ENCODE measurements around the gene DOK5. TPM values are rescaled to one million over a fixed set of nuclear protein-coding genes. Genes with fewer than 3 reads are reported as not detected.

The DOK5 gene
- total RNA-seq, 1 experiment from 2014 or later = not detected

DNA sequence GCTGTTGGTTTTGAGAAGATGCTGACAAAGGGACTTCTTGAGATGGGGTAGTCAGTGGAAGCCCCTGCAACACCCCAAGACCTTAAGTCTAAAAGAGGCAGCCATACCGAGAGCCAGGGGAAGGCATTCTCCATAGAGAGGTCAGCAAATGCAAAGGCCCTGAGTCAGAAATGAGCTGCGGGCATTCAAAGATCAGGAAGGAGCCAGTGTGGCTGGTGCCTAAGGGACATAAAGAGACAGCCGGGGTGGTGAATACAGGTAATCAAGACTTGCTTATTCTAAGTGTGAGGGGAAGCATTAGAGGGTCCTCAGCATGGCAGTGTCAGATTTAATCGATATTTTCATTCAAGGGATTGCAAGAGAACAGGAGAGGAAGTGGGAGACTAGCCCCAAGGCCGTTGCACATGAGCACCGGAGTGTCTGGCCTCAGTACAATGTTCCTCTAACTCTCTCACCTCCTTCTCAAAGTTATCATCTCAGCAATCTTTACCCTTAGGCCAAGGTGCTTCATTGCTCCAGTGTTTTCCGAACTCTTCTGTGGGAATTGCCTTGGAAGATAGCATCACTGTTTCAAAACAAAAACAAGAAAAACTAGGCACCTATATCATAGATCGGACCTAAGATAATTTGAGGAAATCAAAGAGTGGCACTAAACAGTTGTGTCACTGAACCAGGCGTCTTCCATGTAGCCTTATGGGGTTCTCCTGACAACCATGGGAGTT, 173.2 kb downstream of the DOK5 start:
- no peaks in the 10 kb centered on the region for H3K4me1 Mint-ChIP-seq (ENCODE audit: low read depth, unreplicated experiment)
- no peak for DNase-seq
- no peak overlapping the region for H3K4me3 ChIP-seq (ENCODE audit: low read depth, low read length)
- H3K36me3 ChIP-seq (ENCODE audit: control insufficient read depth, insufficient read depth, low read length) = no peaks in the 10 kb centered on the region
- TF ChIP-seq, protein P1, sequence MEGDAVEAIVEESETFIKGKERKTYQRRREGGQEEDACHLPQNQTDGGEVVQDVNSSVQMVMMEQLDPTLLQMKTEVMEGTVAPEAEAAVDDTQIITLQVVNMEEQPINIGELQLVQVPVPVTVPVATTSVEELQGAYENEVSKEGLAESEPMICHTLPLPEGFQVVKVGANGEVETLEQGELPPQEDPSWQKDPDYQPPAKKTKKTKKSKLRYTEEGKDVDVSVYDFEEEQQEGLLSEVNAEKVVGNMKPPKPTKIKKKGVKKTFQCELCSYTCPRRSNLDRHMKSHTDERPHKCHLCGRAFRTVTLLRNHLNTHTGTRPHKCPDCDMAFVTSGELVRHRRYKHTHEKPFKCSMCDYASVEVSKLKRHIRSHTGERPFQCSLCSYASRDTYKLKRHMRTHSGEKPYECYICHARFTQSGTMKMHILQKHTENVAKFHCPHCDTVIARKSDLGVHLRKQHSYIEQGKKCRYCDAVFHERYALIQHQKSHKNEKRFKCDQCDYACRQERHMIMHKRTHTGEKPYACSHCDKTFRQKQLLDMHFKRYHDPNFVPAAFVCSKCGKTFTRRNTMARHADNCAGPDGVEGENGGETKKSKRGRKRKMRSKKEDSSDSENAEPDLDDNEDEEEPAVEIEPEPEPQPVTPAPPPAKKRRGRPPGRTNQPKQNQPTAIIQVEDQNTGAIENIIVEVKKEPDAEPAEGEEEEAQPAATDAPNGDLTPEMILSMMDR (IDR thresholded peaks at IDR 0.05; ENCODE audit: insufficient read depth in 1 of 2, low read depth in 1 of 2, low read length in 1 of 2, severe bottlenecking in 1 of 2, unreplicated experiment in 1 of 2) = no peak
- ChIA-PET CTCF (interaction anchor here (0.6 to 1.1 kb wide), 5 partner anchors 23 to 545 kb away, joined by 3 to 6 read pairs (median 3); no protein-coding TSS in a partner anchor), POLR2A (no interaction called here)
- H3K4me3 Mint-ChIP-seq (ENCODE audit: unreplicated experiment) = no peak overlapping the region
- no peak overlapping the region for H3K27ac Mint-ChIP-seq (ENCODE audit: unreplicated experiment)
- no peaks in the 10 kb centered on the region for H3K27me3 ChIP-seq (replicated peaks; ENCODE audit: control insufficient read depth, insufficient read depth, low read length)
- intact Hi-C loops (cut with micrococcal nuclease; ENCODE audit: unreplicated experiment) = loop anchor here (1.0 to 5.0 kb wide), 5 partner anchors 20 to 552 kb away; no protein-coding TSS in a partner anchor
- H3K36me3 Mint-ChIP-seq (ENCODE audit: insufficient read depth, unreplicated experiment) = no peaks in the 10 kb centered on the region
- H3K9me3 Mint-ChIP-seq (ENCODE audit: unreplicated experiment) = no peaks in the 10 kb centered on the region
- H3K9me3 ChIP-seq = no peaks in the 10 kb centered on the region
- BruUV-seq (replicated peaks) = no TSS peak
- H3K27me3 Mint-ChIP-seq (ENCODE audit: insufficient read depth, unreplicated experiment) = peaks cover 3% of the 10 kb centered on the region
- peaks cover 7% of the 10 kb centered on the region for H3K4me1 ChIP-seq

DNA sequence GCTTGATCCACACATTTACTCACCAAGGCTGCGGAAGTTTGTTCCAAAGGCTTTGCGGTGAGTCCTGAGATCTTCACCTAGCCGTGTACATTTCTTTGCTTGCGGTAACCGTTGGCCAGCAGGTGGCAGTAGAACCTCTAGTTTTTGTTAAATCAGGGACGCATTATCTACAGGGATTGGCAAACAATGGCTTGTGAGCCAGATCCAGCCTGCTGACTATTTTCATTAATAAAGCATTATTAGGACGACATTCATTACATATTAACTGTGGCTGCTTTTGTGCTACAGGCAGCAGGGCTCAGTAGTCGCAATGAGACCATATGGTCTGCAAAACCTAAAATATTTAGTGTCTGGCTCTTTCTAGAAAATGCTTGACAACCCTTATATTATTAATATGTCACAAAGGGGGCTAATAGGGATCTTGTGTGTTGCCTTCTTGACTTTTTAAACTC, 174.1 kb downstream of the DOK5 start:
- TF ChIP-seq, protein P1 (IDR thresholded peaks at IDR 0.05; ENCODE audit: insufficient read depth in 1 of 2, low read depth in 1 of 2, low read length in 1 of 2, severe bottlenecking in 1 of 2, unreplicated experiment in 1 of 2) = peak; percentile 98 to 99
- peaks cover 3% of the 10 kb centered on the region for H3K27me3 Mint-ChIP-seq (ENCODE audit: insufficient read depth, unreplicated experiment)
- Histone ChIP-seq H3K36me3 (ENCODE audit: control insufficient read depth, insufficient read depth, low read length) (no peaks in the 10 kb centered on the region), H3K9me3 (no peaks in the 10 kb centered on the region), H3K4me3 (ENCODE audit: low read depth, low read length) (no peak overlapping the region), H3K27me3 (replicated peaks; ENCODE audit: control insufficient read depth, insufficient read depth, low read length) (no peaks in the 10 kb centered on the region), H3K4me1 (peaks cover 7% of the 10 kb centered on the region)
- no TSS peak for BruUV-seq (replicated peaks)
- H3K4me1 Mint-ChIP-seq (ENCODE audit: low read depth, unreplicated experiment) = no peaks in the 10 kb centered on the region
- H3K4me3 Mint-ChIP-seq (ENCODE audit: unreplicated experiment) = no peak overlapping the region
- POLR2A ChIA-PET = no interaction called here
- CTCF ChIA-PET = interaction anchor here (0.9 to 1.1 kb wide), 2 partner anchors 24 to 78 kb away, joined by 3 to 6 read pairs; no protein-coding TSS in a partner anchor
- no peak overlapping the region for H3K27ac Mint-ChIP-seq (ENCODE audit: unreplicated experiment)
- no peaks in the 10 kb centered on the region for H3K36me3 Mint-ChIP-seq (ENCODE audit: insufficient read depth, unreplicated experiment)
- DNase-seq = peak; percentile 91 to 92
- no peaks in the 10 kb centered on the region for H3K9me3 Mint-ChIP-seq (ENCODE audit: unreplicated experiment)
- intact Hi-C loops (cut with micrococcal nuclease; ENCODE audit: unreplicated experiment) = loop anchor here (1.0 to 5.0 kb wide), 5 partner anchors 19 to 553 kb away; no protein-coding TSS in a partner anchor

DNA sequence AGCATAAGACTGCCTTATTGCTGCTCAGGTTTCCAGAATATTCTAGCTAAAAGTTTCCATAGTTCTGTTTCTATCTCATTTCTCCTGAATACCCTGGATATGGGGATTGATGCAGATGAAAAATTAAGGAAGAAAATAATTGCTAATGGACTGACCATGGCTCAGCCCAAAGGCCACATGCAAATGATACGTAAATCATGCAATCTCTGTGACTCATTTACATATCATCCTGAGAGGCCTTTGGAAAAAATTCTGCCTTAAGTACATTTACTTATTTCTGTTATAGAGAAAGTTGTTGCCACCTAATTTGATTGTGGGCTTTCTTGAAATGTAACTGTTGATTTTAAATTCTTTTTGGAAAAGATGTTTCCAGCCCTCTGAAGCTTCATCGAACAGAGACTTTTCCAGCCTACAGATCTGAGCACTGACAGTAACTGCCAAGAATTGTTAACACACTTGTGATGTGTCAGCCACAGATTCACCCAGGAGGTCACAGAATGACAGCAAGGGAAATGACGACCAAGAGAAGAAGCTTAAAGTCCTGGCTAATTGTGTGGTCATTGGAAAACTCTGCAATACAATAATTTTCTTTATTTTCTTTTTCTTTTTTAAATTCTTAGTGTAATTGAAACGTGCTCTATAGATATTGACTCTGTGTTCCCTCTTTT, 174.8 kb downstream of the DOK5 start:
- Mint-ChIP-seq H3K4me3 (ENCODE audit: unreplicated experiment) (no peak overlapping the region), H3K4me1 (ENCODE audit: low read depth, unreplicated experiment) (no peaks in the 10 kb centered on the region), H3K27ac (ENCODE audit: unreplicated experiment) (no peak overlapping the region), H3K27me3 (ENCODE audit: insufficient read depth, unreplicated experiment) (peaks cover 3% of the 10 kb centered on the region), H3K9me3 (ENCODE audit: unreplicated experiment) (no peaks in the 10 kb centered on the region), H3K36me3 (ENCODE audit: insufficient read depth, unreplicated experiment) (no peaks in the 10 kb centered on the region)
- H3K36me3 ChIP-seq (ENCODE audit: control insufficient read depth, insufficient read depth, low read length) = no peaks in the 10 kb centered on the region
- no peaks in the 10 kb centered on the region for H3K27me3 ChIP-seq (replicated peaks; ENCODE audit: control insufficient read depth, insufficient read depth, low read length)
- no peak for DNase-seq
- no TSS peak for BruUV-seq (replicated peaks)
- ChIA-PET CTCF (interaction anchor here (0.6 kb wide), 1 partner anchor 273 kb away, joined by 4 read pairs; no protein-coding TSS in a partner anchor), POLR2A (no interaction called here)
- H3K9me3 ChIP-seq = no peaks in the 10 kb centered on the region
- no peak overlapping the region for H3K4me3 ChIP-seq (ENCODE audit: low read depth, low read length)
- intact Hi-C loops (cut with micrococcal nuclease; ENCODE audit: unreplicated experiment) = no loop called here
- TF ChIP-seq, protein P1 (IDR thresholded peaks at IDR 0.05; ENCODE audit: insufficient read depth in 1 of 2, low read depth in 1 of 2, low read length in 1 of 2, severe bottlenecking in 1 of 2, unreplicated experiment in 1 of 2) = no peak
- H3K4me1 ChIP-seq = peaks cover 7% of the 10 kb centered on the region
